ENCODE measurements around the gene CCNL2.
A peak's percentile ranks its signal among the peaks of the same experiment; 100 is the strongest.

Gene CCNL2

GRCh38 chr1:1434824-1435105, 35.6 kb upstream of the CCNL2 start:
- DNase-seq (ENCODE audit: low spot score), result peak; percentile 48
- TF ChIP-seq CTCF (IDR thresholded peaks at IDR 0.05; ENCODE audit: extremely low read depth, missing control alignments), result no peak

- peak; percentile 53 for DNase-seq (ENCODE audit: low spot score)
- TF ChIP-seq CTCF (IDR thresholded peaks at IDR 0.05; ENCODE audit: extremely low read depth, missing control alignments), result no peak
Observed at GRCh38 chr1:1434131-1434823, 35.1 kb upstream of the CCNL2 start.

- TF ChIP-seq CTCF (IDR thresholded peaks at IDR 0.05; ENCODE audit: extremely low read depth, missing control alignments), result no peak
- DNase-seq (ENCODE audit: low spot score), result no peak
Observed at GRCh38 chr1:1433804-1434130, 34.6 kb upstream of the CCNL2 start.

- TF ChIP-seq CTCF (IDR thresholded peaks at IDR 0.05; ENCODE audit: extremely low read depth, missing control alignments), result no peak
- DNase-seq (ENCODE audit: low spot score), result peak; percentile 47
Observed at GRCh38 chr1:1432951-1433803, 34.0 kb upstream of the CCNL2 start.

- TF ChIP-seq CTCF (IDR thresholded peaks at IDR 0.05; ENCODE audit: extremely low read depth, missing control alignments), result no peak
- DNase-seq (ENCODE audit: low spot score), result peak; percentile 31
Observed at GRCh38 chr1:1432274-1432950, 33.3 kb upstream of the CCNL2 start.

- TF ChIP-seq CTCF (IDR thresholded peaks at IDR 0.05; ENCODE audit: extremely low read depth, missing control alignments), result no peak
- DNase-seq (ENCODE audit: low spot score), result peak; percentile 33
Observed at GRCh38 chr1:1431845-1432273, 32.7 kb upstream of the CCNL2 start.

Measured in GM20000 (cell line).